Trophoblast cell (in vitro differentiated cells and primary cell): ENCODE measurements around the gene NR1H4.
"Not testable (repeated sequence)": the region's sequence is repeated elsewhere in the genome, so short reads cannot be mapped to it uniquely, and the experiment has no call there.

Source experiments
- DNase-seq, 2 donors: peaks; one replicate each; pipeline ENCODE4 v3.0.0-alpha.2; 2016
- H2AFZ ChIP-seq: 2 replicates; pipeline ENCODE4 v1.6.1; 2013; ENCODE audit warnings: low read length, moderate library complexity, mild to moderate bottlenecking; ENCODE audit not compliant: insufficient read depth, poor library complexity
- H2AK5ac ChIP-seq: 2 replicates; pipeline ENCODE4 v1.6.1; 2013; ENCODE audit warnings: mild to moderate bottlenecking, low read length
- H2BK120ac ChIP-seq: 2 replicates; pipeline ENCODE4 v1.6.1; 2013; ENCODE audit warnings: low read length, mild to moderate bottlenecking, moderate library complexity; ENCODE audit not compliant: insufficient read depth, poor library complexity
- H2BK12ac ChIP-seq: 2 replicates; pipeline ENCODE4 v1.6.1; 2013; ENCODE audit warnings: mild to moderate bottlenecking, low read length, moderate library complexity
- H2BK5ac ChIP-seq: 2 replicates; pipeline ENCODE4 v1.6.1; 2013; ENCODE audit warnings: low read length, low read depth, moderate library complexity, mild to moderate bottlenecking; ENCODE audit not compliant: poor library complexity
- H3K14ac ChIP-seq: 2 replicates; pipeline ENCODE4 v1.6.1; 2013; ENCODE audit warnings: mild to moderate bottlenecking, low read length
- H3K18ac ChIP-seq: 2 replicates; pipeline ENCODE4 v1.6.1; 2013; ENCODE audit warnings: mild to moderate bottlenecking, low read length
- H3K23ac ChIP-seq: 2 replicates; pipeline ENCODE4 v1.6.1; 2013; ENCODE audit warnings: low read length
- H3K27ac ChIP-seq: 2 replicates; pipeline ENCODE4 v1.5.1; 2013; ENCODE audit warnings: low read depth, mild to moderate bottlenecking, inconsistent platforms, low read length, moderate library complexity
- H3K27me3 ChIP-seq: 2 replicates; pipeline ENCODE4 v1.6.1; 2013; ENCODE audit warnings: inconsistent platforms, mild to moderate bottlenecking, low read length, moderate library complexity; ENCODE audit not compliant: insufficient read depth
- H3K36me3 ChIP-seq, 2 experiments: 1 replicate in 1 of 2; 2 replicates in 1 of 2; pipeline ENCODE4 v1.6.1; 2013; ENCODE audit warnings: low read length in 2 of 2, mild to moderate bottlenecking in 2 of 2, moderate library complexity in 1 of 2; ENCODE audit not compliant: insufficient read depth in 2 of 2, control insufficient read depth in 1 of 2
- H3K4ac ChIP-seq: 2 replicates; pipeline ENCODE4 v1.6.1; 2013; ENCODE audit warnings: low read depth, mild to moderate bottlenecking, low read length, moderate library complexity
- H3K4me1 ChIP-seq, 2 experiments: 1 replicate in 1 of 2; 2 replicates in 1 of 2; pipeline ENCODE4 v1.6.1; 2013; ENCODE audit warnings: low read length in 2 of 2, mild to moderate bottlenecking in 2 of 2, moderate library complexity in 1 of 2; ENCODE audit not compliant: insufficient read depth in 2 of 2, control insufficient read depth in 1 of 2
- H3K4me2 ChIP-seq: 2 replicates; pipeline ENCODE4 v1.6.1; 2013; ENCODE audit warnings: inconsistent platforms, mild to moderate bottlenecking, low read length, moderate library complexity
- H3K4me3 ChIP-seq: 2 replicates; pipeline ENCODE4 v1.5.1; 2013; ENCODE audit warnings: mild to moderate bottlenecking, low read depth, low read length, inconsistent platforms
- H3K79me1 ChIP-seq: one replicate; pipeline ENCODE4 v1.6.1; 2013; ENCODE audit warnings: low read length
- H3K79me2 ChIP-seq: 2 replicates; pipeline ENCODE4 v1.6.1; 2013; ENCODE audit warnings: low read length, mild to moderate bottlenecking; ENCODE audit not compliant: control insufficient read depth, insufficient read depth, poor library complexity
- H3K9ac ChIP-seq: 2 replicates; pipeline ENCODE4 v1.6.1; 2013; ENCODE audit warnings: mild to moderate bottlenecking, low read length
- H3K9me3 ChIP-seq: 2 replicates; pipeline ENCODE4 v1.6.1; 2013; ENCODE audit warnings: low read depth, mild to moderate bottlenecking, control low read depth, inconsistent platforms, low read length; ENCODE audit not compliant: insufficient read depth
- H4K12ac ChIP-seq: 2 replicates; pipeline ENCODE4 v1.6.1; 2013; ENCODE audit warnings: low read depth, mild to moderate bottlenecking, low read length, moderate library complexity
- H4K8ac ChIP-seq: 2 replicates; pipeline ENCODE4 v1.6.1; 2013; ENCODE audit warnings: low read depth, mild to moderate bottlenecking, low read length, moderate library complexity
- H4K91ac ChIP-seq: one replicate; pipeline ENCODE4 v1.6.1; 2013; ENCODE audit warnings: low read depth, mild to moderate bottlenecking, low read length, moderate library complexity
- WGBS: extraction: QIAGEN DNeasy Blood & Tissue Kit; methylation state at CpG from one replicate; pipeline ENCODE4 v1.1.7; 2013; ENCODE audit warnings: missing lambda C conversion rate; ENCODE audit not compliant: insufficient read length, insufficient coverage; ENCODE audit errors: extremely low coverage; 5-methylcytosine and 5-hydroxymethylcytosine counted together

NR1H4 gene

DNA sequence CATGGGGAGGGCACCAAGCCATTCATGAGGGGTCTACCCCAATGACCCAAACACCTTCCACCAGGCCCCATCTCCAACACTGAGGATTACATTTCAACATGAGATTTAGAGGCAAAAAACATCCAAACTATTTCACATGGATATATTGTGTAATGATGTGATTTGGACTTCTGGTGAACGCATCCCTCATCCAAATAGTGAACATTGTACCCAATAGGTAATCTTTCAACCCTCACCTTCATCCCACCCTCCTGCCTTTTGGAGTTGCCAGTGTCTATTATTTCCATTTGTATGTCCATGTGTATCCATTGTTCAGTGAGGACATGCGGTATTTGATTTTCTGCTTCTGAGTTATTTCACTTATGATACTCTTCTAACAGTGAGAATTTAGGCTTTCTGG is 83.7 kb downstream of the NR1H4 start:
- Histone ChIP-seq H3K79me1 (no peaks in the 10 kb centered on the region), H3K4ac (no peak overlapping the region), H3K23ac (no peak overlapping the region), H2AK5ac (no peak overlapping the region), H3K27me3 (no peaks in the 10 kb centered on the region), H3K27ac (no peak overlapping the region), H4K12ac (no peak overlapping the region), H3K4me2 (no peak overlapping the region), H3K4me3 (no peak overlapping the region), H3K9me3 (no peaks in the 10 kb centered on the region), H4K91ac (no peak overlapping the region), H3K79me2 (no peaks in the 10 kb centered on the region), H3K18ac (no peak overlapping the region), H2BK120ac (no peak overlapping the region), H3K14ac (no peak overlapping the region), H3K36me3 (no peaks in the 10 kb centered on the region), H3K4me1 (no peaks in the 10 kb centered on the region), H2BK12ac (no peak overlapping the region), H3K9ac (no peak overlapping the region), H4K8ac (no peak overlapping the region), H2BK5ac (no peak overlapping the region), H2AFZ (no peak overlapping the region)
- no CpG with 5 or more reads among the region's 2 CpGs for WGBS
- DNase-seq: no peak

DNA sequence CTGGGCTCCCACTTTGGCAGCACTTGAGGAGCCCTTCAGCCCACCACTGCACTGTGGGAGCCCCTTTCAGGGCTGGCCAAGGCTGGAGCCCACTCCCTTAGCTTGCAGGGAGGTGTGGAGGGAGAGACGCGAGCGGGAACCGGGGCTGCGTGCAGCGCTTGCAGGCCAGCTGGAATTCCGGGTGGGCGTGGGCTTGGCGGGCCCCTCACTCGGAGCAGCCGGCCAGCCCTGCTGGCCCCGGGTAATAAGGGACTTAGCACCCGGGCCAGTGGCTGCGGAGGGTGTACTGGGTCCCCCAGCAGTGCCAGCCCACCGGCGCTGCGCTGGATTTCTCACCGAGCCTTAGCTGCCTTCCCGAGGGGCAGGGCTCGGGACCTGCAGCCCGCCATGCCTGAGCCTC is 85.6 kb downstream of the NR1H4 start:
- H3K23ac ChIP-seq, H3K18ac ChIP-seq, H3K9ac ChIP-seq, H4K12ac ChIP-seq, H3K79me1 ChIP-seq, H4K8ac ChIP-seq, H3K14ac ChIP-seq, H3K4me3 ChIP-seq, H3K36me3 ChIP-seq, H2AFZ ChIP-seq, DNase-seq, H2BK12ac ChIP-seq, H4K91ac ChIP-seq, H3K27me3 ChIP-seq, H3K4ac ChIP-seq, H3K4me2 ChIP-seq, H2AK5ac ChIP-seq, H3K9me3 ChIP-seq, H3K4me1 ChIP-seq, H2BK120ac ChIP-seq, H3K79me2 ChIP-seq, H2BK5ac ChIP-seq, H3K27ac ChIP-seq: not testable (repeated sequence)
- WGBS: no CpG with 5 or more reads among the region's 21 CpGs

DNA sequence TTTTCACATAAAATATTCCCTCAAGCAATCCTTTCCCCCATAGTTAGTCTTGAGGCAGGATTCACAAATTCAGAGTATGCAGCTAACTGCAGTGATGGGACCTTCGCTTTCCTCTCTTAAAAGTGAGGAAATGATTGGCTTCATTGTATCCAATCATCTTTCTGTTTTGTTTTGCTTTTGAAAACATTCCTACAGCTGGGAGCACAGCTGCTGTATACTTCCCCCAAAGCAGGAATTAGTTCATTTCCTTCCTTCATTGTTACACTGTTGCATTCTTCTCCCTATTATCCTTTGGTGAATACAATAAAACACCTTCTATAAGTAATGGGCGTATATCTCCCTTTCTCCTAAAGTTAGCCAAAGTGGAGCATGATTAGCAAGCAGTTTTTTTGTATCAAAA is 90.4 kb downstream of the NR1H4 start:
- no peak overlapping the region for H4K8ac ChIP-seq
- no peak overlapping the region for H4K12ac ChIP-seq
- H3K4me3 ChIP-seq: no peak overlapping the region
- no peak overlapping the region for H3K14ac ChIP-seq
- no peak overlapping the region for H3K18ac ChIP-seq
- H3K4me1 ChIP-seq: peaks cover 0 to 3% of the 10 kb centered on the region in 2 experiments
- H3K27me3 ChIP-seq: no peaks in the 10 kb centered on the region
- H3K36me3 ChIP-seq: no peaks in the 10 kb centered on the region
- H2BK120ac ChIP-seq: no peak overlapping the region
- no CpG with 5 or more reads among the region's 2 CpGs for WGBS
- H2AK5ac ChIP-seq: no peak overlapping the region
- no peaks in the 10 kb centered on the region for H3K79me2 ChIP-seq
- no peaks in the 10 kb centered on the region for H3K9me3 ChIP-seq
- no peak overlapping the region for H2BK12ac ChIP-seq
- H3K9ac ChIP-seq: no peak overlapping the region
- H2BK5ac ChIP-seq: no peak overlapping the region
- H3K27ac ChIP-seq: no peak overlapping the region
- no peaks in the 10 kb centered on the region for H3K79me1 ChIP-seq
- H3K4ac ChIP-seq: no peak overlapping the region
- H4K91ac ChIP-seq: no peak overlapping the region
- no peak for DNase-seq
- H3K23ac ChIP-seq: no peak overlapping the region
- H2AFZ ChIP-seq: no peak overlapping the region
- H3K4me2 ChIP-seq: no peak overlapping the region

DNA sequence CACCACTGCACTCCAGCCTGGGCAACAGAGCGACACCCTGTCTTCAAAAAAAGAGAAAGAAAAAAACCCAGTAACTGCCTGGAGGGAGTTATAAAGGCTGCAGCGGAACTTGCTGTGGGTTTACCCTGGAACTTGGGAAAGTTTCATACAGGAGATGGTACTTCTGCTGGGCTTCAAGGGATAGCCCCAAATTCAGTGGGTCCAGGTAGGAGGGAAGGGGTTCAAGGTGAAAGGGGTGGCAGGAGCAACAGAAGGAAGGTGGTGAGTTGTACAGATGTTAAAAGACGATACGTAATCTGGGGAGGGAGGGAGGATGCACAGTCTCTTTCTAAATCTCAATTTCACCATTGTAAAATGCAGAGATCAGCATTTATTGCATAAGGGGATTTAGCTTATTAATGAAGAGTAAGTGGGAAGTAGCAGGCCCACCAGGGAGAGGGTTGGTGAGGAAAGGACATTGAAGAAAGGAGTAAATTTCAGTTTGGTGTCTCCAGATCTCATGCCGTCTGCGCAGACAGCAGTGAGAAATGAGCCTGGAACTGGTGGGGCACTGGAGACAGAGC is 91.3 kb downstream of the NR1H4 start:
- Histone ChIP-seq H3K4me3 (no peak overlapping the region), H2AK5ac (no peak overlapping the region), H3K18ac (no peak overlapping the region), H3K4me1 (peaks cover 0 to 3% of the 10 kb centered on the region in 2 experiments), H4K91ac (no peak overlapping the region), H3K79me1 (no peaks in the 10 kb centered on the region), H3K4me2 (no peak overlapping the region), H4K8ac (no peak overlapping the region), H2BK5ac (no peak overlapping the region), H4K12ac (no peak overlapping the region), H3K23ac (no peak overlapping the region), H3K79me2 (no peaks in the 10 kb centered on the region), H2AFZ (no peak overlapping the region), H3K36me3 (no peaks in the 10 kb centered on the region), H3K14ac (no peak overlapping the region), H3K9ac (no peak overlapping the region), H3K27ac (no peak overlapping the region), H3K4ac (no peak overlapping the region), H3K9me3 (no peaks in the 10 kb centered on the region), H2BK12ac (no peak overlapping the region), H3K27me3 (no peaks in the 10 kb centered on the region), H2BK120ac (no peak overlapping the region)
- WGBS: no CpG with 5 or more reads among the region's 6 CpGs
- DNase-seq: no peak
